HK-2 (cell line): ENCODE data around the gene AUTS2.

Source experiments
- DNase-seq: peaks from one replicate; pipeline ENCODE4 v3.0.0-alpha.2; 2018; ENCODE audit not compliant: unreplicated experiment

The AUTS2 gene

GRCh38 chr7:69599955-69600709 lies 1.9 kb downstream of the AUTS2 start:
- DNase-seq: no peak

DNA sequence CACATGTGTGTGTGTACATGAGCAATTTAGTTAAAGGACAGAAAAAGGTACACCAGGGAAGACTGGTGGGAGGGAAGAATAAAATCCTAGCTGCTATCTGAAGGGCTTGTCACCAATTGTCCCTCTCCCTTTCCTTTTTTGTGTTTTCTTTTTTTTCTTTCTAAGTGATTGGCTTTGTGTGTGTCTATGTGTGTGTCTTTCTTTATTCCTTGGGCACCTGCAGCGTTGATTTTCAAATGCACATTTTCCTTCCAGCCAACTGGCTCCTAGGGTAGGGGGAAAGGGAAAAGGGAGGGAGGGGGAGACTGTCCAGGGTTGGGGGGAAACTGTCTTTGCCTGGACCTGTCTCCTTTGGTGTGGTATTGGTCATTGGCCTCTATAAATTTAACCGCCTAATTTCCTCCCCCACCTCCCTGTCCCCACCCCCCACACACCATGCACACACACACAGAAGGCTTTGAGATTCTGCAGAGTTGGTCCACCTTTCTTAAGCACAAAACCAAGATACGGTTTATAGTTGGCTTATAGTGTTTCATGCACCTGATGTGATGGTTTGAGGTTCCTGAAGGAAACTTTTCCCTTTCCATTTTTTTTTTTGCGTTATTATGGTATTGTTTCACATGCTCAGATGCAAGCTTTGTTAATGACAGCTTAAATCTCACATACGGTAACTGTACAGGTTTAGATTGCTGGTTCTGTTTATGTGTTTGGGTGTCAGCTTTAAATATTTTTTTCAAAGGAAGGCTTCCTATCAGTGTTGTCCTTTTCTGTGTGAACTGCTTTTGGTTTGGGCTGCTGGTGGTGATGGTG lies 2.6 kb downstream of the AUTS2 start:
- DNase-seq: no peak

DNA sequence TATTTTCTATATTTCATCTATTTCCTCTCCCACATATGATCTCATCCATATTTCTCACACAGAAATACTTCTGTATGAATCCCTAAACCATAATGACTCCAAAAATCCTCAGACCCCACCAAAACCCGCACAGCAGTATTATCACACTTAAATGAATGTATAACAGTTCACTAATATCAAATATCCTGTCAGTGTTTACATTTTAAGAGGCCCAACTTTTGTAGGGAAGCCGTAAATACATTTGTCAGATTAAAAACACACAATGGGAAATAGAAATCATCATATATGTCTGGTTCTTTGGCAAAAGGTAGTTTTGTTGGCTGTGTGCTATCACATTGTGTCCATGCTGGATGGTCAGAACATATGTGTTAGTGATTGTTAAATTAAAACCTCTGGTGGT lies 4.2 kb downstream of the AUTS2 start:
- no peak for DNase-seq

GRCh38 chr7:69603351-69603750 lies 5.1 kb downstream of the AUTS2 start:
- no peak for DNase-seq

DNA sequence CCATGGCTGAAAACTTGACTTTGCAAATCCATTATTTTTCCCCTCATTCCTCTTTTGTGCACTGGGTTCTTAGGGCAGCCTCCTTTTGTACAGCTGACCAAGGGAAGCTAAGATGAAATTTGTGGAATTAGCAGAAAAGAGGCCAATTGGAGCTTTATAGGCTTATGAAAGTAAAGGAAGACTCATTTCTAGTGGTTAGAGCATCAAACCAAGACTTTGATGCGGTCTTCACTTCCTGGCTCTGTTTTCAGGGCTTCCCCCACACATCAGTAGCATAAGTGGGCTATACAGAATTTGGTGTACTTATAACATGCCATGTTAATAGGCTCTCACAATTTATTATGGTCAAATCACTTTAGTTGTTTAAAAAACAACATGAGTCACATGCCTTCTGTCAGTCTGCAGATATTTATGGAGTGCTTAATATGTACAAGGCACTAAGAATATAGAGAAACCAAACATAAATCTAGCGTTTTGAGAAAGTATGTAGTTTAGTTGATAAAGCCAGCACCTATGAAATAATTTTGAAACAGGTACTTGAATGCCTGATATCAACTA lies 5.7 kb downstream of the AUTS2 start:
- no peak for DNase-seq

GRCh38 chr7:69605070-69605469 lies 6.8 kb downstream of the AUTS2 start:
- no peak for DNase-seq

GRCh38 chr7:69605546-69605945 lies 7.3 kb downstream of the AUTS2 start:
- no peak for DNase-seq

DNA sequence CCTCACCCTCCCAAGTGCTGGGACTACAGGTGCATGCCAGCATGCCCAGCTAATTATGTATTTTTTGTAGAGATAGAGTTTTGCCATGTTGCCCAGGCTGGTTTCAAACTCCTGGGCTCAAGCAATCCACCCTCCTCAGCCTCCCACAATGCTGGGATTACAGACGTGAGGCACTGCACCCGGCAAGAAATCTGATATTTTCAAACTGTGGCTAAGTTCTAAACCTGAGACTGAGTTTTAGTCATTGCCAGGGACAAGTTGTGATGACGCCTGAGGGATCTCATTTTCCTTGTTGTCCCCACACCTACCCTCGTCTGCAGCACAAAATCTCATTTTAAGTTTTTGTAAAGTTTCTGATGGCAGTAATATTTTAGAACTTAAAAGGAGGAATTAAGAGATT lies 9.8 kb downstream of the AUTS2 start:
- DNase-seq: no peak

DNA sequence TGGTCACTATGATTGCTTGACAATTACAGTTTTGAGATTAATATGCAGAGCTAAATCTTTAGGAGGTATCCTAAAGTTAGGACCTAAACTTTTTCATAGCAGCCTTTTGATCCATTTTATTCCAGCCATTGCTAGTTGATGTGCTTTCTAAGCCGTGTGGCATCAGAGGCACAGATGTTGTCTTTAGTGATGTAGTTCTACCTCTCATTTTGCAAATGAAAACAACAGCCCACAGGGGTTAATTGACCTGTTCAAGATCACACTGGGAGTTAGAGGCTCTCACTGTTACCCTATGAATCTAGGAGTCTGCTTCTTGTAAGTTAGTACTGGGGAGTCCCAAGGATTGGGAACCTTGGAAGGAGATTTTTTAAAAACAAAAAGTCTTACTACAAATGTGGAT lies 10.6 kb downstream of the AUTS2 start:
- DNase-seq: no peak

GRCh38 chr7:69609541-69610373 lies 11.5 kb downstream of the AUTS2 start:
- no peak for DNase-seq

GRCh38 chr7:69610374-69611084 lies 12.3 kb downstream of the AUTS2 start:
- DNase-seq: no peak

GRCh38 chr7:69612981-69613380 lies 14.7 kb downstream of the AUTS2 start:
- DNase-seq: no peak

GRCh38 chr7:69613846-69614245 lies 15.6 kb downstream of the AUTS2 start:
- no peak for DNase-seq

GRCh38 chr7:69615685-69616084 lies 17.4 kb downstream of the AUTS2 start:
- DNase-seq: no peak

DNA sequence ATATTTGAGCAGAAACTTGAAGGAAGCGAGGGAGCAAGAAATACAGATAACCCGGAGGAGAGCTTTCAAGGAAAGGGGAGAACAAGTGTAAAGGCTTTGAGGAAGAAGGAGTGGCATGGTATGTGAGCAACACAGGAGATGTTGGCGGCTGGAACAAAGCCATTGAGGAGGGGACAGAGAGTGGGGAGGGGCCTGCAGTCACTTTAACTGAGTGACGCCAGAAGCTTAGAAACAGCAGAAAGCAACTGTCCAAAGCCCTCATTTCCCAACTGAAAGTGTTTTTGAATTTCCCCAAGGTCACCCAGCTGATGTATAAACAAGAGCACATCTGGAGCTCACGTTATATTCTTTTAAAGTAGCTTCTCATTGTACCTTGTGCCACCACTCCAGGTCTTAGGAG lies 19.1 kb downstream of the AUTS2 start:
- DNase-seq: no peak

GRCh38 chr7:69619054-69619453 lies 20.8 kb downstream of the AUTS2 start:
- no peak for DNase-seq

- no peak for DNase-seq
Measured at GRCh38 chr7:69619635-69620034, 21.4 kb downstream of the AUTS2 start.

DNA sequence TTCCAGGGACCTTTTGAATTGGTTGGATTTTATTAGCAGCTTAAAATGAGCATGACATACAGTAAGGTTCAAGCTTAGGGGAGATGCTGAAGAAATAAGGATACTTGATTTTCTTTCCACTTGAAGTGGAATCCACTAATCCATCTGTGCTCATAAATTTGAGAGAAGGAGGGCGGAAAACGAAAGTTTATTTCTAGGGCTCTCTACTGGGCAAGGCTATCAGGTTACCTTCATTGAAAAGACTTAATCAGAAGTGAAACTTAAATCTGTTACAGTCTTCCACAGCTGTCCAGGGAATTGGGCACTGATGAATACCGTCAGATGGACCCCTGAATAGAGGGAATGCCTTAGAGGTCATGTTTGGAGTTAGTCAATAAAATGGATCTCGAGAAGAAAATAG lies 21.8 kb downstream of the AUTS2 start:
- DNase-seq: no peak

DNA sequence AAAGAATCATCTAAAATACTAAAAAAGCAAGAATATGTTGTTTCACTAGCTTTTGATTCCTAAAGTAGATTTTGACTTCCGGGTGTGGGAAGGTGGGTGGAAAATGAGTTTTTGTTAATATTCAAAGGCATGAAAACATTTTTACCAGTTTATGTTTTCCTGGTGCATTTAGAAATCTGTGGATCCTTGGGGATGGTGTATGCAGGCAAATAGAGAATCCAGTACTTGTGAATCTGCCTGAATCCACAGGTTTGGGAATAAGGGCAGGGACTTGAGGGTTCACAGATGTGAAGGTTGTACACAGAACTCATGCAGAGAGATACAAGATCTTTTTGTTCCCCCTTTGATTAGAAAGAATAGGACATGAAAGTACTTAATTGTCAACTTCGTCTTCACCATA lies 22.4 kb downstream of the AUTS2 start:
- no peak for DNase-seq

GRCh38 chr7:69622014-69622835 lies 23.9 kb downstream of the AUTS2 start:
- DNase-seq: no peak

DNA sequence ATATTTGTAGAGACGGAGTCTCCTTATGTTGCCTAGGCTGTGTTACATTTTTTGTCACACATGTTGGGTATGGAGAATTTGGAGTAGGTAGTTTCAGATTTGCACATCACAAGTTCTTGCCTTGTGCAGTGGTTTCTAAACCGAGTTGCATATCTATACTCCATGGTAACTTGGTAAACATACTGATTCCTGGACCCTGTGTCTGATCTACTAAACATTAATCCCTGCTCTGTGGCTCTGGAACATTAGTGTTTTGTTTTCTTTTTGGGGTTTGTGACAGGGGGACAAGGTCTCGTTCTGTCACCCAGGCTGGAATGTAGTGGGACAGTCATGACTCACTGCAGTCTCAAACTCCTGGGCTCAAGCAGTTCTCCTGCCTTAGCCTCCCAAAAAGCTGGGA lies 24.7 kb downstream of the AUTS2 start:
- no peak for DNase-seq
